LoVo (cell line): Measurements from ENCODE around the gene BCR.
"Not testable (repeated sequence)": the region's sequence is repeated elsewhere in the genome, so short reads cannot be mapped to it uniquely, and the experiment has no call there.

ENCODE experiments used
- DNase-seq: peaks from one replicate; pipeline ENCODE4 v3.0.0-alpha.2; 2016; ENCODE audit warnings: low spot score

BCR gene

DNA sequence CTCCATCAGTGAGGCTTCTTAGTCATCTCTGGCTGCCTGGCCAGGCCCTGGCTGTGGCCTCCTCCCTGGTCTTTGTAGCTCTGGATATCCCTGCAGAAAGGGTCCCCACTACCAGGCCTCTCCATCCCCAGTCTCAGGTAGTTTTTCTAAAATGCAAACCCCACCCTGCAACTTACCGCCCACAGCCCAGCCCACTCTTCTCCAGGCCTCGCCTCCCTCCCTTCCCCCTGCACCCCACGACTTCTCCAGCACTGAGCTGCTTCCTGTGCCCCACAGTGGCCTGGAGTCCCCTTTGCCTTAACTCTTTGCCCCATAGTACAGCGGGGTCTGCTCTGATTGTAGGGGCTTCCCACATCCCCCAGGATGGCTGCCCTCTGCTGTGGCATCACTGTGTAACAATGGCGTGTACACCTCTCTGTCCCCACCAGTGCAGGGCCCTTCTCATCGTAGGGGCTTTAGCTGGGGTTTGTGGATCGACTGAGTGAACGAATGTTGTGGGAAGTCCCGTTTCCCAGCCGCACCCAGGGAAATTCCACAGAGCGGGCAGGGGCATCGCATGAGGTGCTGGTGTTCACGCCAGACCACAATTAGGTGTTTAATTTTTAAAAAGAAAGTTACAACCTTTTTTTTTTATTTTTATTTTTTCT, 111.6 kb downstream of the BCR start:
- DNase-seq = no peak

DNA sequence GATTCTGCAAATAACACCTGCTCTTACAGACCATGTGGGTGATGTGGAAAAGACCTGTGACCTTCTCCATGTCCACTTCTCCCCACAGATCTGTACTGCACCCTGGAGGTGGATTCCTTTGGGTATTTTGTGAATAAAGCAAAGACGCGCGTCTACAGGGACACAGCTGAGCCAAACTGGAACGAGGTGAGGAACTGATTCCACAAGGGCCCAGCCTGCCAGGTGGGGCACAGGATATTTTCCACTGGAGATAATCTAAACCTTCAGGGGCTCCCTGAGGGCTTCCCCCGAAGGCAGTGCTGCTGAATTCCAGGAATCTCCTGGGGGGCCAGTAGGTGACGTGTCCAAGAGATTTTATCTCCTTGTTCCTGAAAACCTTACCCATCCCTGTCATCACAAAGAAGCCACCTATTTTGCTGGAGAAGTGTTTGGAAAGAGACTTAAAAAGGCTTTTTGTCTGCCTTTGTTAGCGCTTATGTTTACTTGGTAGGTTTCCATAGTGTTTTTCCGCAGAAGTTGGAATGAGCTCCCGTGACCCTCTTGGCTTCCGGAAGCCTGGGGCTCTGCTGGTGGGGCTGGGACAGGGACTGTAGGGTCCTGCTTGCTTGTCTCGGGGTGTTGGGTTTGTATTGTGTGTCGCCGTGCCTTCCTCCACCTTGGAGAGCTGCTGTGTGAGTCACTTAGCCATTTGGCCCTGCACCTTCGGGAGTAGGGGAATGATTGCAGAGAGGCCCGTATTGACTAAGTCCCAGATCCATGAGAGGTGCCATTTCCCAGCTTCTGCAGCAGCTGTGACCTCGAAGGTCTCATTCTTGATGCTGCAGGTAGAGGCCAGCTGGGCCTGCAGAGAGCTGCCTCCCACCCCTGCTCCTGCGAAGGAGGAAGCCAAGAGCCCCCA, 112.4 kb downstream of the BCR start:
- no peak for DNase-seq

DNA sequence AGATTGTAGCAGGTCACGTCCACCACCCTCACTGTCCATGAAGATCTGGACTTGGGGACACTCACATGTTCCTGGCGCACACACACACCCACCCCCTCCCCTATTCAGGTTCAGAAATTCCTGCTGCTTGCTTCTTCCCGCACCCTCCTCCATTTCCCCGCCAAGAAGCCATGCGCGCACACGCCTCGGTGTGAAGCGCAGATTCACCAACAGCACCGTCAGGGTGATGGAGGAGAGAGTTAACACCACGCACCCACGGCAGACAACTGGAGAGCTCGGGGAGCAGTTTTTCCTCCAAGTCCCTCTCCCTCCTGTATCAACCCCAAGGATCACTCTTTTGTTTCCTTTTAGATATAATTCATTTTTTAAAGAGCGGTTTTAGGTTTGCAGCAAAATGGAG, 113.4 kb downstream of the BCR start:
- DNase-seq = no peak

DNA sequence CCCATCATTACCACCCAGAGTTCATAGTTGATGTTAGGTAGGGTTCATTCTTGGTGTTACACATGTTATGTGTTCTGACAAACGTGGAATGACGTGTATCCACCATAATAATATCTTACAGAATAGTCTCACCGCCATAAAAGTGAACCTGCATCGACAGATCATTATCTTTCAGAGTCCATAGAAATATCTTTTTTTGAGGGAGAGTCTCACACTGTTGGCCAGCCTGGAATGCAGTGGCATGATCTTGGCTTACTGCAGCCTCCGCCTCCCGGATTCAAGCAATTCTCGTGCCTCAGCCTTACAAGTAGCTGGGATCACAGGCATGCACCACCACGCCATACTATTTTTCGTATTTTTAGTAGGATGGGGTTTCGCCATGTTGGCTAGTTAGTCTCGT, 113.9 kb downstream of the BCR start:
- DNase-seq = no peak

DNA sequence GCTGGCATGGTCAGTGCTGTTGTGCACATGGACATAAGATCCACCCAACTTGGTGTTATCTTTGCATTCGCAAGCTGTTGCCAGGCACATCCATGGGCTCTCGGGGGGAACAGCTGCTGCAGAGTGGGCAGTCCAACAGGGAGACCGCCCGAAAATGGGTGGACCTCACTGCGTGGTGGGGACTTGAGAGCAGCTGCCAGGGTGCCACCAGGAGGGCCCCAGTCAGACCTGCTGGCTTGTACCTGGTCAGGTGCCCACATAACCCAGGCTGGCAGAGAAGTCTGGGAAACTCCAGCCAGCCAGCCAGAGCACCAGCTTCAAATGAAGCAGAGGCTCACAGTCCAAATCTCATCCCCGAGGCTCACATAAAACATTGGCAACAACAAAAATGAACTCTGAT, 120.2 kb downstream of the BCR start:
- no peak for DNase-seq

DNA sequence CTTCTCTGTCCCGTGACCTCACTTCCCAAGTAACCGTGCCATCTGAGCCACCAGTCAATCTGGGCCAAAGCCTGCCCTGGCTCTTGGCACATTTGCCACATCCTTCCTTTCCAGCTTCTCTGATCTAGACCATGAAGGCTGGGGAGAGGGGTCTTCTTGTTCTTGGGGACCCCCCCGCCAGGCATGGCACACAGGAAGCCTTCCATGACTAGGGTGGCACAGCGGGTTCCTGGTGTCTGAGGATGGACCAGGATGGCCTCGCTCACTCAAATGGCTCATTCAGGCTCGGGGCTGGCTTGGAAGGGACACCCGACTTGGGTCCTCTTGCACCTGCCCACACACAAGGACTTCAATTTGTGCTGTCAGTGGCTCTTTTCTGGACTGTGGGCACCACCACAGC, 121.3 kb downstream of the BCR start:
- no peak for DNase-seq

DNA sequence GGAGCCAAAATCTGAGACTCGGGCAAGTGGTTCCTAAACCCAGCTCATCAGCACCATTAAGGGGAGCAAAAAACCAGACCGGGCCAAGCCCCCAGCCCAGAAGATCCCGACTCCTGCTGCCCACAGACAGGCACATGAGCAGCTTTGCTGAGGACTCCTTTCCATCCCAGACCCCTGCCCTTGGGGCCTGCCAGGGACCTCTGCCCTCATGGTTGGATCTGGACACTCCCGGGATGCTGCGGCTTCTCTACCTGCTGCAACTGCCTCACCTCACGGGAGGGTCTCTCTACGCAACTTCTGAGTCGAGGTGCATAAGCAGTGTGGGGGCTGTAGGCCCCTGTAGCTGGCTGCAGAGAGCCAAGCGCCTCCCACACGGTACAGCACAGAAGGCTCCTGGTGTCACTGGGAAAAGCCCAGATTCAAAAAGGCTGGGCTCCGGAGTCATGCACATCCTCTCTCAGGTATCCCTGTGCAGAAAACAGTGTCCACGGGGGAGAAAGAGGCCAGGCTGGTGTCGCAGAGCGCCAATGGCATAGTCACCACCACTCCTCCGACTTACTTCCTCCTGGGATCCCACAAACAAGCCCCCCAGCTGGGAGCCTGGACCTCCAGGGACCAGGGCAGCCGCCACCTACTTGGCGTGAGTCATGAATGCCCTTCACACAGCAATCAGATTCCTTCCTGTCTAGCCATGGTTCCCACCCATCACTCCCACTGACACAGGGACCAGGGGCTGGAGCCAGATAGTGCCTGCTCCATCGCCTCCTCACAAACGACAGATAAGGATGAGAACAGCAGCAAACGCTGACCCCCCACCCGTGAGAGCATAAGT, 122.1 kb downstream of the BCR start:
- no peak for DNase-seq

DNA sequence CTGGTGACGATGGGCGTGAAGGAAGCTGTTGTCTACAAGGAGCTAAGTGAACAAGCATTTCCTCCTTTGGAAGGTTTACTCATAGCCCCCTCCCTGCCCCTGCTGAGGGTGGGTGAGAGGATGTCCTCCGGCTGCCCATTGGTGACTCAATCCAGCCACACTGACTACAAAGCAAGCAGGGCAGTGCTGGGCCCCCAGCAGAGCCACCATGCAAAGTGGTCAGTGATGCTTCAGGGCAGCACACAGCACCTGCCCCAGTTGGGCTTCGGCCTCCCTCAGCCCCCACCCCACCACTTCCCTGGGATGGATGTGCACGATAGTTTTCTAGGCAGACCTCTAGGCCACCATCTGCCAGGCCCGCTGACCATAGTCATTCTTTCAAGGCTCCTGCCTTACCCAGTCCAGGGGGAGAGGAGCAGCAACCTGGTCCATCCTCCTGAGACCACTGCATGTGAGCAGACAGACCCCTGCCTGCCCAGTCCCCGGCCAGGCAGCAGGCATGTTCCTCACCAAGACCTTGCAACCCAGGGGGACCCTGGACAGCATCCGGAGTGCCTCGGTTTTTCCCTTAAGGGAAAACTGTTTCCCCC, 125.1 kb downstream of the BCR start:
- no peak for DNase-seq

DNA sequence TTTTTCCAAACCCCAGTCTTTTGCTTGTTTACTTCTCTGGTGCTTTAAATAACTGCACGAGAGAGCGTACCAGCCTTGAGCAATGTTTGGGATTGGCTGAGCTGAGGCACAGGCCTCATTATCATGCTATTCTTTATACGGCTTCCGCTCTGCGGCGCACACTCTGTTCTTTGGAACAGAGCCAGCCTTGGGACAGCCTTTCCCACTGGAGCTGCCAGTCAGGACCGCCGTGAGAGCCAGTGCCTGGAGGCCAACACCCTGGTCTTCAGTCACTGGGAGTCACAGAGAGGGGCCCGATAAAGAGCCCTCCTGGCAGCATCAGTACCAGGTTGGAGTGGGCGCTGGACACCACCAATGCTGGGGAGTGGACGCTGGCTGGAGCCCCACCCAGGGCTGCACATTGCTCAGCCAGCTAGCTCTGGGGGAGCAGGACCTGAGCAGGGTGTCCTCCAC, 125.6 kb downstream of the BCR start:
- DNase-seq = no peak

DNA sequence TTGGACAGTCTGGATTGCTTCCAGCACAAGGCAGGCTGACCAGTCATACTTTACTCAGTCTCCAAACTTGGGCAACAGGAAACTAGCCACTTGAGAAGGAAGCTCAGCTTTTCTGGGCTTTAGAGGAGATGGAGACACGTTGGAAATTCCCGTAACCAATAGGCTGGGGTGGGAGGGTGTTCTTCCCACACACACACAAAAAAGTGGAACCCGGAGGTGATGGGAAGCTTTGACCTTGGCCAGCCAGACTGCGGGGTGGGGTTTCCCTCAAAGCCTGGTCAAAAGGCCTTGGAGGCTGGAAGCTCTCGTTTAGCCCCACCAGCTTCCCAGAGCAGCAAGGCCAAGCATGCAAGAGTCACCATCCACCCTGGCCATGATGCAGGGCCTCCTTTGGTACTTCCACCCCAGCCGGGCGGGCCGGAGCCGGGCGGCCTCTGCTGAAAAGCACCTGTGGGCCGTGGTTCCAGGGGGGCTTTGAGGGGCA, 126.2 kb downstream of the BCR start:
- DNase-seq = no peak

DNA sequence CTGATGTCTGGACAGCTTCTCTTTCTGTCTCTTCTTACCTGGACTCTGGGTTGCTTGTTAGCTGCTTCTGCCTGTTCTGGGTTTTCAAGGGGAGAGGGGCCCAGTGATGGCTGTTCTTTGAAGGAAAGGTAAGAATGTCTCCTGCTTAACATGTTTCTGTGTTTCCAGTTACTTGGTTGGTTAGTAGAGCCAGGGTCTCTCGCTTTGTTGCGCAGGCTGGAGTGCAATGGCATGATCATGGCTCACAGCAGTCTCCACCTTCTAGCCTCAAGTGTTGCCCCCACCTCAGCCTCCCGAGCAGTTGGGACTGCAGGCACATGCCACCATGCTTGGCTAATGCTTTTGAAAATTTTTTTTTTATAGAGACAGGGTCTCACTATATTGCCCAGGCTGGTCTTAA, 126.6 kb downstream of the BCR start:
- DNase-seq = no peak

DNA sequence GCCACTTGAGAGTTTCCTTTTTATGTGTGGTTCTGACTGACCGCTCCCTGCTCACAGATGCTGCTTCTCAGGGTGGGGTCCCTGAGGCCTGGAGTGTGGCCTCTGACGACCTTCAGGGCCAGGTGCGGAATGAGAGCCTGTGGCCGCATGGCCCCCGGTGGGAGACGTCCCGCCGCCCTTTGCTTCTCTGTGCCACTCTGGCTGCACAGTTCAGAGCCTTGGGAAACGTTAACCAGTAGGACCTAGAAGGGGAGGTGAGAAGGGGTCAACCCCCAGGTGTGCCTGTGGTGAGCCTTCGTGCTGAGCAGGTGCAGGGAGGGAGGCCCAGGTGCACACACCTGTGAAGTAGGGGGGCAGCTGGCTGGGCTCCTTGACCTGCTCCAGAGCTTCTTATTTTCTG, 127.2 kb downstream of the BCR start:
- DNase-seq = not testable (repeated sequence)

DNA sequence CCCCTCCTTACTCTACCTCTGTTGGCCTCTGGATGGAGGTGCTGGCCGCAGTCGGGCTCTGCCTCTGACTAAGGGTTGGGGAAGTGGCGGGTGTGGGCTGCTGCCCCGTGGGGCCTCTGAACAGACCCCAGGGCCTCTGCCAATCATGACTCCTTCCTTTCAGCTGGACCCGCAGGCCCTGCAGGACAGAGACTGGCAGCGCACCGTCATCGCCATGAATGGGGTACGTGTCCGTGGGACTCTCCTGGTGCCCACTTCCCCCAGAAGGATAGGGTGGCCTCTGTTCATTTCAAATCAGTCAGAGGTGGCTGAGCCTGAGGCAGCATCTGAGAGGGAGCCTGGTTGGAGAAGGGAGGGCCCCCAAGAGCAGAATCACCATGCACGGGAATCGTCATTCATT, 129.0 kb downstream of the BCR start:
- not testable (repeated sequence) for DNase-seq

DNA sequence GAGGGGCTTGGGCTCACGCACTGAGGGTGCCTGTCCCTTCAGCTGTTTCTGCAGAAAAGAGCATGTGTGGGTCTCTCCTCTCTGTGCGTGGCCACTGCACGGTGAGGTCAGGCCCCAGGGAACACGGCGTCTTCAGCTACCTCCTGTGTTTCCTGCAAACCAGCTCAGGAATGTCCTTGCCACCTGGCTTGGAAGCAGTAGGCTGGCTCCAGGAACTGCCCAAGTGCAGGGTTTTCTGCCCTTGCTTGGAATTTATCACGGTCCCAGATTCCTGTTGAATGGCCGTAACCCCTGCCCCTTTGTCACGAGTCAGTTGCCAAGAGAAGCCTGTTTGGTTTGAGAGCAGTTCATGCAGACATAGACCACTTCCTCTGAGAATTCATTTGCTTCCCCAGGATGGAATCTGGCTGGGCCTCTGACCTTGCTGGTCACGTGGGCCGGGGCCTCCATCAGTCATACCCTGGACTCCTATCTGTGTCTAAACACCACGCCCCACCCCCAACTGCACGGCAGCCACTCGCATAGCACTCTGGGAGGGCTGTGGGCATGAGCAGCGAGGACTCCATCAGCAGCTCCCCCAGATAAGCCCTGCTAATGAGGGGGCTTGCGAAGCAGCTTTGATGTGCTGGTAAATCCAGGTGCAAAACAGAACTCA, 130.3 kb downstream of the BCR start:
- DNase-seq = not testable (repeated sequence)

DNA sequence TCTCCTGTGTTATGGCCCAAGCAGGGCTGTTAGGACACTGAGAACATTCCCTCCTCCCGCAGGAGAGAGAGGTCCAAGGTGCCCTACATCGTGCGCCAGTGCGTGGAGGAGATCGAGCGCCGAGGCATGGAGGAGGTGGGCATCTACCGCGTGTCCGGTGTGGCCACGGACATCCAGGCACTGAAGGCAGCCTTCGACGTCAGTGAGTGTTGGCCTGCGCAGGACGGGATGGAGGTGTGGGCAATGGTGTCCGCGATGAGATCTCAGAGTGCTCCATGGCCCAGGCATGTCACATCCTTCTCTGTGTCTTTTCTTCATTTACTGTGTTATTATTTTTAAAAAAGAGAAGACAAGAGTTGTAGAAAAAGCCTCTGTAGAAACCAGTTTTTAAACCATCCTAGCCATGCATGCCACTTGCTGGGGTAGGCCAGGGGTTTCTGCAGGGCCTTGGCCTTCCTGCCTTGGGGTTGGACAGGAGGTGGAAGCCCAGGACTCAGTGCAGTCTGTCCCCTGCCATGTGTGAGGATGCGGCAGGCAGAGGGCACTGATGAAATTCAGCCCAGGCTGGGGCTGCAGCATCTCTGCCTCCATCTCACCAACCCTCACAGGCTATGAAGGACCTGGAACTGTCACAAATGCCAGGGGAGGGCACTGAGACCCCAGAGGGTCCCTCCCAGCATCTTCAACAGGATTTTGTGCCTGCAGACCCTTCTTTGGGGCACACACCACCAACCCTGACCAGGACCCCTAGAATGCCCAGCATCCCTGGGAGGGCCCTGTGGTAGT, 131.5 kb downstream of the BCR start:
- DNase-seq = not testable (repeated sequence)

DNA sequence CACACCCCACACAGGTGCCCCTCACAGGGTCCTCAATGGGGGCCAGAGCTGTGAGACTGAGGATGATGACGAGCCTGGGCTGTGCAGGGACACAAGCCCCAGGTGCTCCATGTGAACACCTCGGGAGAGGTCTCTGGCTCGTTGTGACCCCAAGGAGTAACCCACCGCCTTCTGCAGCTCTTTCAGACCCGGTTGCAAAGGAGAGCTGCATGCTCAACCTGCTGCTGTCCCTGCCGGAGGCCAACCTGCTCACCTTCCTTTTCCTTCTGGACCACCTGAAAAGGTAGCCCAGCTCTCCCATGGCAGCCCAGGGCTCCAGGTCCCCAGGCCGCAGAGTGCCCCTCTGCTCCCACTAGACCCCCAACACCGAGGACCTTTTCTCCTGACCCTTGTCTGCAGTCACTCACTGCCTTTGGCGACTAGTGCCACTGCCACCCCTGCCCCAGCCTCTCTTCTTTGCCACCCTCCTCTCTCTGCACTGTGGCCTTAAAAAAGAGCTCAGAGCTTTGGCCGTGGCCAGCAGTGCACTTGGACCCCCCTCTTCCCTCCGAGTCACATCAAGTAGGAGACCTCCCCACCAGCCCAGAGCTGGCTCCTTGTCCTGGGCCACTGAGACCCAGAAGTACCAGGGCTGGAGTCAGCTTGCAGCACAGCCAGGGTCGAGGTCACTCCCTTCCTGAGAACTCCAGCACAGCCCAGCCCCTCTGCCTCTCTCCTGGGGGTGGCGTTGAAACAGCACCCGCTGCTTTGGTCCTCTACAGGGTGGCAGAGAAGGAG, 133.7 kb downstream of the BCR start:
- no peak for DNase-seq

DNA sequence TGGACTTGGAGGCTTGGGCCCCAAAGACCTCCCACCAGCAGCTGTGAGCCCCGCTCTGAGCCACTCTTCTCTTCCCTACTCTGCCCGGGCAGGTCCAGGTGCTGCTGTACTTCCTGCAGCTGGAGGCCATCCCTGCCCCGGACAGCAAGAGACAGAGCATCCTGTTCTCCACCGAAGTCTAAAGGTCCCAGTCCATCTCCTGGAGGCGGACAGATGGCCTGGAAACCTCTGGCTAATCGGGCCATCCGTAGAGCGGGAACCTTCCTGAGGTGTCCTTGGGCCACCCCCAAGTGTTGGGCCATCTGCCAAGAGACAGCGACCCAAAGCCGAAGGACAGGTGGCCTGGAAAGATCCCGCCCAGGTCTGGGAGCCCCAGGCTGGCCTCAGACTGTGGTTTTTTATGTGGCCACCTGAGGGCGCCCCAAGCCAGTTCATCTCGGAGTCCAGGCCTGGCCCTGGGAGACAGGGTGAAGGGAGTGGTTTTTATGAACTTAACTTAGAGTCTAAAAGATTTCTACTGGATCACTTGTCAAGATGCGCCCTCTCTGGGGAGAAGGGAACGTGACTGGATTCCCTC, 135.1 kb downstream of the BCR start:
- DNase-seq = peak; percentile 41

DNA sequence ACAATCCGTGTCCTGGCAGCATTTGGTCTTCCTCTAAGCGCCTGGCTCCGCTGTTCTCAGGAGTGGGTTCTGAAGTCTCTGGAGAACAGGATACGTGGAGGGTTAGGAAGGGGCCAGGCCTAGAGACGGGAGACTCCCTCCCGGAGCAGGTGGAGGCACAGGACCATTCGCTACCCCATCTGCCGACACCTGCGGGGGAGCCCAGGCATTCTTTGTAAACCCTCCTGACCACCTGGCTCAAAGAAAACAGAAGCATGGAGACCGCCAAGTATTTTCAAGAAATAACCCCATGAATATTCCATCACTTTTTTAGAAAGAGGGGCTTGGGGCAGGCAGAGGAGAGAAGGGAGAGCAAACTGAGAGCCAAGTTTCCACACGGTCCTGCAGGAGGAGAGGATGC, 136.3 kb downstream of the BCR start:
- not testable (repeated sequence) for DNase-seq

DNA sequence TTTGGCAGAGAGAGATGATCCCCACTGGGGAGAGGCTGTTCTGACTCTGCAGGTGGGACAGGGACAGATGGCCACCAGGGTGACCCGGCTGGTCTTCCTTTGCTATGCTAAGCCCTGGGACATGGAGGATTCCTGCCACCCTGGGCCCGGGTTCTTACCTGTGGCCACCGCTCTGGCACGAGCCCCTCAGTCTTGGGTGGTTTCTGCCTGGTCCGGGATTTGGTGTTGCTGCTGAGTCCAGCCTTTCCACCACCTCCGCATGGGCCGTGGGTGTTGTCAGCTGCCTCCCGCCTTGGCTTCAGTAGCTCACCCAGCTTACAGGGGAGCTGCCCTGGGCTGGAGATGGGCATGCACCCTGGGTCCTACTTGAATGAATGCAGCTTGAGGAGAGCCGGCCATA, 138.0 kb downstream of the BCR start:
- not testable (repeated sequence) for DNase-seq
